Activated T-helper 2 cell treated with anti-CD3 and anti-CD28 coated beads, Interferon-gamma antibody, Interleukin-2, Interleukin-4, amounts not matched to agents 10 μg/mL and 5 μg/mL and 100 μg/mL, durations not matched to agents 14 hours and 24 hours and 36 hours (primary cell): Measurements from ENCODE around the gene CCDC63. TPM values are rescaled to one million over a fixed set of nuclear protein-coding genes. Genes with fewer than 3 reads are reported as not detected.

Experiments
- DNase-seq: peaks from one replicate; pipeline ENCODE4 v3.0.0; 2021; ENCODE audit warnings: low spot score
- H3K27ac Mint-ChIP-seq: one replicate; pipeline ENCODE4 v1.8.0; 2021; ENCODE audit warnings: mixed read lengths
- H3K27me3 Mint-ChIP-seq: one replicate; pipeline ENCODE4 v1.8.0; 2021; ENCODE audit warnings: low read depth, mixed read lengths
- H3K36me3 Mint-ChIP-seq: one replicate; pipeline ENCODE4 v1.8.0; 2021; ENCODE audit warnings: low read depth, mixed read lengths
- H3K4me1 Mint-ChIP-seq: one replicate; pipeline ENCODE4 v1.8.0; 2021; ENCODE audit warnings: low read depth, mixed read lengths
- H3K4me3 Mint-ChIP-seq: one replicate; pipeline ENCODE4 v1.8.0; 2021; ENCODE audit warnings: low read depth, mild to moderate bottlenecking, moderate library complexity, mixed read lengths
- H3K9me3 Mint-ChIP-seq: one replicate; pipeline ENCODE4 v1.8.0; 2021; ENCODE audit warnings: mixed read lengths
- intact Hi-C: fragments of 100-400 bp; cut with micrococcal nuclease; formaldehyde crosslinking; loops from one replicate; pipeline ENCODE4 v1.15.1; 2023
- total RNA-seq: library from RNA; stranded (reverse); gene quantifications from 2 replicates; pipeline ENCODE4 v1.2.3, GENCODE V29; 2022

The CCDC63 gene
- total RNA-seq, 1 donor from 2014 or later, result not detected

DNA sequence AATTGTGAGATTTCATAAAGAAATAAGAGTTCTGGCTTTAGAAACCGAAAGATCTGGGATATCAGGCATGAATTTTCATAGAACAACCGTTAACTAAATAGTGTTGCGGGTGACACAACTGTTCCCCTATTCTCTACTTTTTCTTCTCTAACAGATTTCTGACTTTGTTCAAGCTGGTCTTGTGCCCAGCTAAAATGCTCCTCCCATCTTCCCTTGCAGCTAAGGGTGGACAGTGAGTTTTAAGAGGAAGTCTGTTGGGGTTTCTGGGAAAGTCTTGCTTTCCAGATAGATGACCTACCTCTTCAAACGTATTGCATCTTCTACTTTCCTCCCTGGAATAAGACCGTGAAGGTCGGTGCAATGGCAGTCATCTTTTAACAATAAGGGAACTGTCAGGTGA is 18.7 kb downstream of the CCDC63 start:
- intact Hi-C loops, result no loop called here
- H3K27me3 Mint-ChIP-seq, result peaks cover 2% of the 10 kb centered on the region
- no peaks in the 10 kb centered on the region for H3K4me1 Mint-ChIP-seq
- H3K36me3 Mint-ChIP-seq, result no peaks in the 10 kb centered on the region
- no peak overlapping the region for H3K4me3 Mint-ChIP-seq
- H3K9me3 Mint-ChIP-seq, result no peaks in the 10 kb centered on the region
- no peak overlapping the region for H3K27ac Mint-ChIP-seq
- DNase-seq, result no peak

DNA sequence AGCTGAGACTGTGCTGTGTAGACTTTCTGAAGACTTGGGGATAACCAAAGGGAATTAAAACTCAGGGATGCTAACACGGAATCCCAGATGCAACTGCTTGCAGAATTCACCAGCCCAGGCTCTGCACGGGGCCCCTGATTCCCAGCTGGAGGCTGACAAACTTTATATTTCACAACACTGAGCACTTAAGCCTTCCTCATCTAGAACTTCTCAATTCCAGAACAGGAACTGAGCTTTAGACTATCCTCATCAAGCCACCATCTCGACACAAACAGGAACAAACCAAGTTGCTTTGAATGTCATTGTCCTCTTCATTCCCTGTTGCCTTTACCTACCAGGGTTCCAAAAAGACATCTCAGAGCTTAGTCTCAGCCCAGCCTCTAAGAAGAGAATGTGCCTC is 22.2 kb downstream of the CCDC63 start:
- H3K27me3 Mint-ChIP-seq, result no peaks in the 10 kb centered on the region
- DNase-seq, result no peak
- H3K4me1 Mint-ChIP-seq, result no peaks in the 10 kb centered on the region
- H3K36me3 Mint-ChIP-seq, result no peaks in the 10 kb centered on the region
- H3K27ac Mint-ChIP-seq, result no peak overlapping the region
- intact Hi-C loops, result no loop called here
- no peak overlapping the region for H3K4me3 Mint-ChIP-seq
- no peaks in the 10 kb centered on the region for H3K9me3 Mint-ChIP-seq

DNA sequence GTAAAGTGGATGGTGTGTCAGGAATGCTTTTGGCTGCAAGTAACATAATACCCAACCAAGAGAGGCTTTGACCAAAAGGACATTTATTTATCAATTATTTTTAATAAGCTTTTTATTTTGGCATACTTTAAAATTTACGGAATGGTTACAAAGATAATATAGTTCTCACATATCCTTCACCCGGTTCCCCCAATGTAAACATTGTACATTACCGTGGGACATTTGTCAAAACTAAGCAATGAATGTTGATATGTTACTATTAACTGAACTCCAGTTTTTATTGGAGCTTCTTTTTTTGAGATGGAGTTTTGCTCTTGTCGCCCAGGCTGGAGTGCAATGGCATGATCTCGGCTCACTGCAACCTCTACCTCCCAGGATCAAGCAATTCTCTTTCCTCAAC is 23.0 kb downstream of the CCDC63 start:
- no peaks in the 10 kb centered on the region for H3K9me3 Mint-ChIP-seq
- H3K27ac Mint-ChIP-seq, result no peak overlapping the region
- no peak for DNase-seq
- H3K4me1 Mint-ChIP-seq, result no peaks in the 10 kb centered on the region
- H3K36me3 Mint-ChIP-seq, result no peaks in the 10 kb centered on the region
- no peak overlapping the region for H3K4me3 Mint-ChIP-seq
- H3K27me3 Mint-ChIP-seq, result peaks cover 1% of the 10 kb centered on the region
- intact Hi-C loops, result no loop called here

DNA sequence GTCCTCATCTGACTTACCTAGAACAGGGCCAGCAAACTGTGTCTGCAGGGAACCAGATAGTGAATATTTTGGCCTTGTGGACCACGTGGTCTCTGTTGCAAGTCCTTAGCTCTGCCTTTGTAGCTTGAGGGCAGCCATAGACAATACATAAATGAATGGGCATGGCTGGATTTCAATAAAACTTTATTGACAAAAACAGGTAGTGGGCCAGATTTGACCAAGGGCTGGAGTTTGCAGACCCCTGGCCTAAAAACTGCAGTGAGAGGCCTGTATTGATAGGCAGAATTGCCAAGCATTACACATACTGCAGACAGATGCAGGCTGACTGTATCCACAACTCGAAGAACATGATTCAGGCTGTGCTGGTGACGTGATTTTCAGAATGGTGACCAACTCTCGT is 25.3 kb downstream of the CCDC63 start:
- H3K27me3 Mint-ChIP-seq, result peaks cover 3% of the 10 kb centered on the region
- no peaks in the 10 kb centered on the region for H3K4me1 Mint-ChIP-seq
- no peak overlapping the region for H3K27ac Mint-ChIP-seq
- H3K4me3 Mint-ChIP-seq, result no peak overlapping the region
- intact Hi-C loops, result no loop called here
- H3K9me3 Mint-ChIP-seq, result no peaks in the 10 kb centered on the region
- no peak for DNase-seq
- no peaks in the 10 kb centered on the region for H3K36me3 Mint-ChIP-seq

DNA sequence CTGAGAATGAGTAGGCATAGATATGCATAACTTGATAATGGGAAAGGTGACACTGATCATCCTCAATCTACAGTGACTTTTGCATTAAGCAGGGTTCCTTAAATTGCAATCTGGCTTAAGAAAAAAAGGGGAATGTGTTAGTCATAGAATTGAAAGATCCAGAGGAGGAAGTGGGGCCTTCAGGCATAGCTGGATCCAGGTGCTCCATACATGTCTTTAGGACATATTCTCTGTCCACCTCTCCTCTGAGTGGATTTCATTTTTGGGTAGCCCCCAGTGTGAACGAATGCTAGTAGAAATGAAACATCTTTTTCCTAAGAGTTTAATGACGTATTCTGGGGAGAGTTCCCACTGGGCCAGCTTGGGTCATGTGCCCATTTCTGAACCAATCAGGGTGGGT is 27.6 kb downstream of the CCDC63 start:
- peaks cover 6% of the 10 kb centered on the region for H3K27me3 Mint-ChIP-seq
- intact Hi-C loops, result no loop called here
- no peaks in the 10 kb centered on the region for H3K36me3 Mint-ChIP-seq
- H3K9me3 Mint-ChIP-seq, result no peaks in the 10 kb centered on the region
- no peak overlapping the region for H3K27ac Mint-ChIP-seq
- H3K4me3 Mint-ChIP-seq, result no peak overlapping the region
- no peaks in the 10 kb centered on the region for H3K4me1 Mint-ChIP-seq
- DNase-seq, result no peak

DNA sequence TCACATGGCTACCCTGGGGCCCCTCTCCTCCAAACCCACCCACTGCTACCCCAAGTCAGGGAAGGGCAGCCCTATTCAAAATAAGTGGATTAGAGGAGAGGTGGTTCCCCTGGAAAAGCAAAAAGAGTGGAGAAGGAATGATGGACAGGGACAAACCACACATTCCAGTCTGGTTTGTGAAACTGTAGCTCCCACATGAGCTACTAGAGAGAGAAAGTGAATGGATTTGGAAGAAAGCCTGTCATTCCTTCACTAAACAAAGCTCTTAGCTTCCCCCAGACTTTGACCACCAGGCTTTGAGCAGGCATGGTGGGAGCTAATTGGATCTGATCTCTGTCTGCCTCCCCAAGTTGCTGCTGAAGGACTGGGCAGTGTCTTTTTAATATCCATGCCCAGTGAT is 28.0 kb downstream of the CCDC63 start:
- Mint-ChIP-seq H3K27ac (no peak overlapping the region), H3K27me3 (peaks cover 6% of the 10 kb centered on the region), H3K4me1 (no peaks in the 10 kb centered on the region), H3K4me3 (no peak overlapping the region), H3K36me3 (no peaks in the 10 kb centered on the region), H3K9me3 (no peaks in the 10 kb centered on the region)
- intact Hi-C loops, result no loop called here
- no peak for DNase-seq

DNA sequence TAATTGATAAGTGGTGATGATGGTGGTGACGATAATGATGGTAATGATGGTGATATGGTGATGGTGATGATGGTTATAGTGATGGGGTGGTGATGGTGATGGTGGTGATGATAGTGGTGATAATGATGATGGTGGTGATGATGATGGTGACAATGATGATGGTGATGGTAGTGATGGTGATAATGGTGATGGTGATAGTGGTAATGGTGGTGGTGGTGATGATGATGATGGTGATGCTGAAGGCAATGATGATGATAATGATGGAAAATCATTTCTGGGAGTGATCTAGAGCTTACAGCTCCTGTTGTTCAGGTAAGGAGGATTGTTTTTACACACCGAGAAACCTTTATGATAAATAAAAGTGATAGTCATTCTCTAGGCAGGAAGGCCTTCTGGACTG is 33.9 kb downstream of the CCDC63 start:
- H3K9me3 Mint-ChIP-seq, result no peaks in the 10 kb centered on the region
- H3K4me3 Mint-ChIP-seq, result no peak overlapping the region
- intact Hi-C loops, result no loop called here
- H3K4me1 Mint-ChIP-seq, result no peaks in the 10 kb centered on the region
- no peaks in the 10 kb centered on the region for H3K36me3 Mint-ChIP-seq
- DNase-seq, result no peak
- no peak overlapping the region for H3K27ac Mint-ChIP-seq
- H3K27me3 Mint-ChIP-seq, result peaks cover 3% of the 10 kb centered on the region

DNA sequence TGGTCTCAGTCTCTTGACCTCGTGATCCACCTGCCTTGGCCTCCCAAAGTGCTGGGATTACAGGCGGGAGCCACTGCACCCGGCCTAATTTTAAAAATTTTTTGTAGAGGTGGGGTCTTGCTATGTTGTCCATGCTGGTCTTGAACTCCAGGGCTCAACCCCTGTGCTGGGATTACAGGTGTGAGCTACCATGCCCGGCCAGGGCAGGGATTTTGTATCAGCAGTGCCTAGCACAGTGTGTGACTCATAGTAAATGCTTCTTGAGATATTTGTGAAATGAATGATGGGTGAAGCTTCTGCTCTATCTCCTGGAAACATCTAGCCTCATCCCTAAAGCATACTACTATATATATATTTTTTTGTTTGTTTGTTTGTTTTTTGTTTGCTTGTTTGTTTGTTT is 36.5 kb downstream of the CCDC63 start:
- H3K9me3 Mint-ChIP-seq, result no peaks in the 10 kb centered on the region
- H3K4me1 Mint-ChIP-seq, result peaks cover 4% of the 10 kb centered on the region
- no peaks in the 10 kb centered on the region for H3K36me3 Mint-ChIP-seq
- DNase-seq, result no peak
- intact Hi-C loops, result no loop called here
- H3K27ac Mint-ChIP-seq, result no peak overlapping the region
- H3K27me3 Mint-ChIP-seq, result peaks cover 3% of the 10 kb centered on the region
- no peak overlapping the region for H3K4me3 Mint-ChIP-seq

DNA sequence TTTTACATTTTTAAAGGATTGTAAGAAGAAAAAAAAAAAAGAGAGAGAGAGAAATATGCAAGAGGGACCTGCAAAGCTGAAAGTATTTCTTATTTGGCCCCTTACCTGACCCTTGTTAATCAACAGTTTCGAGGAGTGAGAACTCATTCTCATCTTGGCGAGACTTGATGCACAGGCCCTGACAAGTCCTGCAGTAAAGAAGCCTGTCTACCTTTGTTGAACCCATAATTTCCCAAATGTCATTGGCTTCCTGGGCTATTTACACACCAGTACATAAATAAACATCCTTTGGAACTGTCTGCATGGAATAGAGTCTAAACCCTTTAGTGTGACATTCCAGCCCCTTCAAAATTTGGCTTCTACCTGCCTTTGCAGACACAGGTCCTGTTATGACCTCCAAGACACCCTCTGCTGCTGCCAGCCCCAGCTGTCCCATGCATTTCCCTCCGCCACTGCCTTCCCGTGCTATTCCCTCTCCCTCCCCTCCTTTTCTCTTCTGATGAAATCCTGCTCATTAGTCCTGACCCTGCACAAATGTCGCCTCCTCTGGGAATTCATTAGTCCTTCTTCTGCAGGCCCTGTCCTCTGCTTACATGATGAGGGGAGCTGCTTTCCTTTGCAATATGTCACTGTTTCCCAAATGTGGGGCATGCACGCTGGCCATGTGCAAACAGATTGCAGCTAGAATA is 38.5 kb downstream of the CCDC63 start:
- Mint-ChIP-seq H3K27me3 (peaks cover 6% of the 10 kb centered on the region), H3K9me3 (no peaks in the 10 kb centered on the region), H3K4me3 (no peak overlapping the region), H3K4me1 (peaks cover 4% of the 10 kb centered on the region), H3K27ac (no peak overlapping the region), H3K36me3 (no peaks in the 10 kb centered on the region)
- intact Hi-C loops, result loop anchor here (5.0 kb wide), 2 partner anchors 33 to 253 kb away; no protein-coding TSS in a partner anchor
- no peak for DNase-seq

DNA sequence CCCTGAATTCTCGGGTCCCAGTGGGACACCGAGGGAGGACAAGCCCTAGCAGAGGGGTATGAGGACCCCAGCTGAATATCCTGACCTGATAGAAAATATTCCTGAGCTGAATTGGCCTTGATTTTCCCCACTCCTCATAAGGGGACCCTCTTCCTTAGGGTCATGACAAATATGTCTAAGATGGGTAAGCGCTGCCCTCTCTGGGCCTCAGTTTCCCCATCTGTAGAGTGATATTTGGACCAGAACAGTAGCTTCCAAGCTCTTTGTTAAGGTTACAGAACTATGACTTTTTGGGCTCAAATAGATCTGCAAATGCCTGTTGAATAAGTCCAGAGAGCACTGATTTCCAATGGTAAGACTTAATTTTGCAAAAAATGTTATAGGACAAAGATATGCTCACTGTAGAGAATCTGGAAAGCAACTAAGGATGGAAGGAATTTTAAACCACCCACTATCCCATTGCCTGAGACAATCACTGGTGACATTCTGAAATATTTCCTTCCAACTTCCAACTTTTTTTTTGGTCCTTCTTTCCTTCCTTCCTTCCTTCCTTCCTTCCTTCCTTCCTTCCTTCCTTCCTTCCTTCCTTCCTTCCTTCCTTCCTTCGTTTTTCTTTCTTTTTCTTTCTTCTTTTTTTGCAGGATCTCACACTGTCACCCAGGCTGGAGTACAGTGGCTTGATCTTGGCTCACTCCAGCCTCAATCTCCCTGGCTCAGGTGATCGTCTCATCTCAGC is 41.6 kb downstream of the CCDC63 start:
- Mint-ChIP-seq H3K4me1 (peaks cover 4% of the 10 kb centered on the region), H3K4me3 (no peak overlapping the region), H3K27me3 (peaks cover 8% of the 10 kb centered on the region), H3K36me3 (no peaks in the 10 kb centered on the region), H3K27ac (no peak overlapping the region), H3K9me3 (no peaks in the 10 kb centered on the region)
- DNase-seq, result no peak
- intact Hi-C loops, result loop anchor here (5.0 kb wide), 2 partner anchors 36 to 256 kb away; no protein-coding TSS in a partner anchor

DNA sequence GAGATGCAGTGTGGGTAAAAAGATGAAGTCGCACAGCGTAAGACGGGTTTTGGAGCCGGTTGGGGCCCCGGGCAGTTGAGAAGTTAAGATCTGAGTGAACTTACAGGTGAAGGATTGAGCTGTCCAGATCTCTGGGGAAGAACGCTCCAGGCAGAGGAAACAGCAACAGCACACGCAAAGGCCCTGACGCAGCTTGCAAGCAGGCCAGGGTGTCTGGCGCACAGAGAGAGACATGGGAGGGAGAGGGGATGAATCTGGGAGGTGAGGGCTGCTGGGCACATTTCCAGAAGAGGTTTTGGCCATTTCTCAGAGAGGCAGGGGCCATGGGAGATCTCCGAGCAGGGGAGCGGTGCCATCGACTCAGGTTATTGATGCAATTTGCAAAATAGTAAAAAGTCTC is 42.6 kb downstream of the CCDC63 start:
- intact Hi-C loops, result loop anchor here (5.0 kb wide), 2 partner anchors 37 to 257 kb away; no protein-coding TSS in a partner anchor
- Mint-ChIP-seq H3K4me1 (peaks cover 4% of the 10 kb centered on the region), H3K36me3 (no peaks in the 10 kb centered on the region), H3K27me3 (peaks cover 13% of the 10 kb centered on the region), H3K27ac (no peak overlapping the region), H3K9me3 (no peaks in the 10 kb centered on the region), H3K4me3 (no peak overlapping the region)
- no peak for DNase-seq

DNA sequence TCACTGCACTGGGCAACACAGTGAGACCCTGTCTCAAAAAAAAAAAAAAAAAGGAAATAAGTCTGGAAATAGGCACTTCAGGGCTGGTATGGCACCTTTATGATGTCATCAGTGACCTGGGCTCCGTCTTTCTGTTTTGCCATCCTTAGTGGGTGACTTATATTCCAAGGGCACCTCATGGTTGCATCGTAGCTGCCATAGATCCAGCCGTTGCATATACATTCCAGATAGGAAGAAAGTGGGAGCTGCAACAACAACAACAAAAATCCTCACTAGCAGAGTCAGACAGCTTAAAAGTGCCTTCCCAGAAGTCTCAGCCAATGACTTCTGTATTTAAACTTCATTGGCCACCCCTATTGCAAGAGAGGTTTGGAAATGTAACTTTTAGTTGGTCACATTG is 47.2 kb downstream of the CCDC63 start:
- intact Hi-C loops, result no loop called here
- H3K4me3 Mint-ChIP-seq, result no peak overlapping the region
- H3K4me1 Mint-ChIP-seq, result no peaks in the 10 kb centered on the region
- H3K27me3 Mint-ChIP-seq, result peaks cover 18% of the 10 kb centered on the region
- DNase-seq, result no peak
- H3K9me3 Mint-ChIP-seq, result no peaks in the 10 kb centered on the region
- no peak overlapping the region for H3K27ac Mint-ChIP-seq
- no peaks in the 10 kb centered on the region for H3K36me3 Mint-ChIP-seq

DNA sequence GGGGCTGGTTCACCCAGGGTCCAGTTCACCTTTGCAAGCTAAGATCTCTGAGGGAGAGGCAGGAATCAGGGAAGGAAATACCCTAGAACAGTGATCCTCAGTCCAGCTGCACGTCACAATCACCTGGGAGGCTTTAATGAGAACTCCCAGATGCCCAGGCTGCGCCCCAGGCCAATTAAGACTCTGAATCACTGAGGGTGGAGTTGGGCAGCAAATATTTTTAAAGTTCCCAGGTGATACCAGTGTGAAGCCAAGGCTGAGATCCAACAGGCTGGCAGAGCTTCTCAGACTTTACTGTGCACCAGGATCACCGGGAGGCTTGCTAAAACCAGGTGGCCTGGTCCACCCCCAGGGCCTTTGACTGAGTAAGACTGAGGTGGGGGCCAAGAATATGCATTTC is 49.8 kb downstream of the CCDC63 start:
- DNase-seq, result no peak
- Mint-ChIP-seq H3K36me3 (no peaks in the 10 kb centered on the region), H3K27ac (no peak overlapping the region), H3K27me3 (peaks cover 12% of the 10 kb centered on the region), H3K4me3 (no peak overlapping the region), H3K4me1 (no peaks in the 10 kb centered on the region), H3K9me3 (no peaks in the 10 kb centered on the region)
- intact Hi-C loops, result no loop called here
